Midbrain (tissue), 1 donor: ENCODE data around the gene CROCC.
"Not testable (repeated sequence)": the region's sequence is repeated elsewhere in the genome, so short reads cannot be mapped to it uniquely, and the experiment has no call there.

Experiments used
- DNase-seq: peaks from one replicate; lab custom pipeline; 2025; lab: John Stamatoyannopoulos, UW

Gene CROCC, protein sequence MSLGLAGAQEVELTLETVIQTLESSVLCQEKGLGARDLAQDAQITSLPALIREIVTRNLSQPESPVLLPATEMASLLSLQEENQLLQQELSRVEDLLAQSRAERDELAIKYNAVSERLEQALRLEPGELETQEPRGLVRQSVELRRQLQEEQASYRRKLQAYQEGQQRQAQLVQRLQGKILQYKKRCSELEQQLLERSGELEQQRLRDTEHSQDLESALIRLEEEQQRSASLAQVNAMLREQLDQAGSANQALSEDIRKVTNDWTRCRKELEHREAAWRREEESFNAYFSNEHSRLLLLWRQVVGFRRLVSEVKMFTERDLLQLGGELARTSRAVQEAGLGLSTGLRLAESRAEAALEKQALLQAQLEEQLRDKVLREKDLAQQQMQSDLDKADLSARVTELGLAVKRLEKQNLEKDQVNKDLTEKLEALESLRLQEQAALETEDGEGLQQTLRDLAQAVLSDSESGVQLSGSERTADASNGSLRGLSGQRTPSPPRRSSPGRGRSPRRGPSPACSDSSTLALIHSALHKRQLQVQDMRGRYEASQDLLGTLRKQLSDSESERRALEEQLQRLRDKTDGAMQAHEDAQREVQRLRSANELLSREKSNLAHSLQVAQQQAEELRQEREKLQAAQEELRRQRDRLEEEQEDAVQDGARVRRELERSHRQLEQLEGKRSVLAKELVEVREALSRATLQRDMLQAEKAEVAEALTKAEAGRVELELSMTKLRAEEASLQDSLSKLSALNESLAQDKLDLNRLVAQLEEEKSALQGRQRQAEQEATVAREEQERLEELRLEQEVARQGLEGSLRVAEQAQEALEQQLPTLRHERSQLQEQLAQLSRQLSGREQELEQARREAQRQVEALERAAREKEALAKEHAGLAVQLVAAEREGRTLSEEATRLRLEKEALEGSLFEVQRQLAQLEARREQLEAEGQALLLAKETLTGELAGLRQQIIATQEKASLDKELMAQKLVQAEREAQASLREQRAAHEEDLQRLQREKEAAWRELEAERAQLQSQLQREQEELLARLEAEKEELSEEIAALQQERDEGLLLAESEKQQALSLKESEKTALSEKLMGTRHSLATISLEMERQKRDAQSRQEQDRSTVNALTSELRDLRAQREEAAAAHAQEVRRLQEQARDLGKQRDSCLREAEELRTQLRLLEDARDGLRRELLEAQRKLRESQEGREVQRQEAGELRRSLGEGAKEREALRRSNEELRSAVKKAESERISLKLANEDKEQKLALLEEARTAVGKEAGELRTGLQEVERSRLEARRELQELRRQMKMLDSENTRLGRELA (N-terminal part only)

DNA sequence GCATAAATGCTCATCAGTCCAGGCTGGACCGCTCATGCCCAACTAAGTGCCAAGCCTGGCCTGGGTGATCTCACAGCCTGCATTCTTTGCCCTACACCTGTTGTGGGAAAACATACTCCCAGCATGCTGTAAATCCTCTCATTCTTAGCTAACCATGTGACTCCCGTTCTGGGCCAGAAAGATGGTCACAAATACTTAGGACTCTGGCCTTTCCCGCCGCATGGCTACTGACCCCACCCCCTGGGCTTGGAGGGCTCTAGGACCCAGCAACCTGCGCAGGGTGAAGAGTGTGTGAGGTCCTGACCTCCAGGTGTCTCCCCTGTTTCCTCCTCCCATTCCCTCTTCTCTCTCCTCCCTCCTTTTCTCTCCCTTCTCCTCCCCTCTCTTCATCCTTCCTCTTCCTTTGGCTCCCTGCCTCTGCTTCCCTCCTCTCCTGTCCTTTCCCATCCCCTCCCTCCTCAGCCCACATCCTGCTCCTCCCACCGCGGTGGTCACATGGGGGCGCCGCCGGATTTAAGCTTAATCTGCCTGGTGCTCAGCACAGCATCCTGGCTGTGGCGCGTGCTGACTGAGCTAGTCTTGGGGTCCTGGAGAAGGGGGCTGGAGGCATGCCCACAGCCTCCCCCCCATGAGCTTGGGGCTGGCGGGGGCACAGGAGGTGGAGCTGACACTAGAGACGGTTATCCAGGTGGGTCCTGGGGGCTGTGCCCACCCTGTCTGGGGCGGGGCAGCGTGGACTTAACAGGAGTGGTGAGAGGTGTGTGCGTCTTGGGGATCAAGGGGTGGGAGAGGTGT lies at the start of gene CROCC:
CROCC (plus strand) TSS at position 541 of the 795 bp plus-strand sequence; CDS start at position 629, 88 bp downstream.
- DNase-seq, result no peak

DNA sequence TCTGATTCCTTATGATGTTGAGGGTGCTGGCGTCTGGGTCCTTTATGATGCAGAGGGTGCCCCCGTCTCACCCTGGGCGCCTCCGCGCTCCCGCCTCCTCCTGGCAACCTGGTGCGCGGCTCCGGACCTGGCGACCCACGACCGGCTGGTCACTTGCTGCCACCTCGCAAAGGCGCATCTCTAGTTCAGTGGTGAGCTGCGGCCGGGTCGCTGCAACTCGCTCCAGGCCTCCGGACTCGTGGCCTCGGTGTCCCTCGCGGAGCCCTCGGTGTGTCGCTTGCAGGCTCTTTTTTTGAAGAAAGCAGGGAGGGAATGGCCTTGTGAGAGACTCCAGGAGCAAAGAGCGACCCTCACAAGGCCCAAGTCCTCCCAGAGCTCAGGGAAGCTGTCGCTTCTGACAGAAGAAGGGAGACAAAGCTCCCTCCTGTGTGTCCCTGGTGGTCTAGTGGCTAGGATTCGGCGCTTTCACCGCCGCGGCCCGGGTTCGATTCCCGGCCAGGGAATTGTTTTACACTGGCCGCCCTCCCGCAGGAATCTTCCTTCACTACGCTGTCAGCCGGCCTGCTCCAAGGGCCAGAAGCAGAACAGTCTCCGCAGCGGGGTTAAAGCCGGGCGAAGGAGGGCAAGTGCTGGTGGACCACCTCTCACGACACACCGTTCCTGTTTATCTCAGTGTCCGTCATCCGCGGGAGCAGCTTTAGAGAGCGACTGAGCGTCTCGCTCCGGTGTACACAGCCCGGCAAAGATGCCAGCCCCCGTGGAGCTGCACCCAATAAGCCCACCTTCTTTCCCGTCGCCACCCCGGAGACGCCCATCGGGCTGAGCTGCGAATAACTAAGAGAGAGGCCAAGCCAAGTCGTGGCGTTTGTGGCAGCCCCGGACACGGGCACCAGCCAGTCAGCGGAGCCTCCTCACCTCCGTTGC lies 49.3 kb upstream of the CROCC start:
- peak; percentile 67 for DNase-seq

- peak; percentile 73 for DNase-seq
Observed at GRCh38 chr1:16873076-16873879, 48.5 kb upstream of the CROCC start.

DNA sequence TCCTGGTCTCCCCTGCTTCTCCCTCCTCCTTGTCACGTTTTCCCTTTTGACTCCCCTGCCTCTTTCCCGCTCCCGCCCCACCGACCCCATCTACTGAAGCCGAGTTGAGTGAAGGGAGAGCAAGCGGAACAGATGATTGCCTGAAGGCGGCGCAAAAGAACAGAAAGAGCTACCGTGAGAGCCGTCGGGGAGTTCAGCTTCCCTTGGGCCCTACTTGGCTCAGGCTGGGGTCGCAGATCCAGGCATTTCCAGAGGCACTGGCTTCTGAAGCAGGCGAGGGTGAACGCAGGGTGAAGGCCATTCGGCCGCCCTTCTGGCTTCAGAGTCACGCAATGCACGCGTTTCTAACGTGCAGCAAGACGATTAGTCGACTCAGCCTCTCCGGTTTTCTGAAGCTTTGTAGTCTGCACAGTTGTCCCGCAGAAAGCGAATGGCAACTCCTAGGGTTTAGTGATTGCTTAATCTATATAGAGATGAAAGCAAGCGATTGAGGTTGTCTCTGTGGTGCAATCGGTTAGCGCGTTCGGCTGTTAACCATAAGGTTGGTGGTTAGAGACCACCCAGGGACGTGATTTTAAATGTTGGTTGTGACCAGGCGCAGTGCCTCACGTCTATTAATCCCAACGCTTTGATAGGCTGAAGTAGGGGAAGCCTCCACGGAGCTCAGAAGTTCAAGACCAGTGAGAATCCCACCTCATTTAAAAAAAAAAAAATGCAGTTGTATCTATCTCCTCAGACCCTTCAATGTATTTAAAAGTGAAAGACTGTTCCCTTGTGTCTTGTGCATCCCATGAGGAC lies 46.6 kb upstream of the CROCC start:
- not testable (repeated sequence) for DNase-seq

DNA sequence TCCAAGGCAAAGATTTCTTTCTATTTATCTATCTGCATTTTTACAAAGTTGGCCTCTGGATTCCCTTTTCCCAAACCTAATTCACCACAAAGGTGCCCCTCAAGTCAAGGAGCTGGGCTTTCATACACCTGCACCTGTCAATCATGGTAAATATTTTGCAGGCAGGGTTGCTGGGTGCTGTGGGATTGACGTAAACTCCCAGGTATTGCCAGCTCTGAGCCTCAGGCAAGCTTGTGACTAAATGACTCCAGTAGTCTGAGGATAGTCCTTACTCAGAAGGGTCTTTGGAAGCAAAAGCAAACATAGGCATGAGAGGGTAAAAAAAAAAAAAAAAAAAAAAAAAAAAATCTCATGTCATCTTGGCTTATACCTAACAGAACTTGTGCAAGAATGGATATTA lies 40.0 kb upstream of the CROCC start:
- DNase-seq, result not testable (repeated sequence)

DNA sequence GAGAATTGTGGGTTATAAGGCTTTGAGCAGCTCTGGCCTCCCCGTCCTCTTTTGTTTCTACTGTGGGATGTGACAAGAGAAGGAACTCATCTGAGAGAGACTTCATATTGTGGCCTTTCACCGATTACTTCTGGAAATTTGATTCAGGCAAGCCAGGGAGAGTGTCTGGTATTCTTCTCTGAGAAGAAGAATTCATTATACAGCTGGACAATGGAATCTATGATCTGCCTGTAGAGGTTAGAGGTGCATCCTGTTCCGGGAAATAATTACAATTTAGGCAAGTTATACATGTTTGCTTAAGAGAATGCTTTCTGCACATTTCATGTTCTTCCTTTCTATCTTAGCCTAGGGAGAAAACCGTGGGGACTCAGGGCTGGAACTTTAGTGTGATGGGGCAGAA lies 38.7 kb upstream of the CROCC start:
- DNase-seq, result no peak

DNA sequence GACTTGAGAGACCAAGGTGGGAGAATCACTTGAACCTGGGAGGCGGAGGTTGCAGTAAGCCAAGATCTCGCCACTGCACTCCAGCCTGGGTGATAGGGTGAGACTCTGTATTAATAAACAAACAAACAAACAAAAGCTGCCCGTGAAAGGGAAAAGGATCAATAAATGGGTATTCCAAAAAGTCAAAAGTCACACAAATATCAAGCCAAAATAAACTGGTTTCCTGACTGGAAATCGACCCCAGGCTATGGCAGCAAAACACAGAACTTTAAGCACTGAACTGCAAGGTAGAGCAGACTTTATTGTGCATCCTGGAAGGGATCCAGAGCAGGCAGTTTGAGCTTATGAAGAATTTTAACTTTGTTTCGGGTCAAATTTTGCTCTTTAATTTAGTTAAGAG lies 37.2 kb upstream of the CROCC start:
- DNase-seq, result not testable (repeated sequence)

GRCh38 chr1:16886860-16887605 lies 34.7 kb upstream of the CROCC start:
- no peak for DNase-seq

DNA sequence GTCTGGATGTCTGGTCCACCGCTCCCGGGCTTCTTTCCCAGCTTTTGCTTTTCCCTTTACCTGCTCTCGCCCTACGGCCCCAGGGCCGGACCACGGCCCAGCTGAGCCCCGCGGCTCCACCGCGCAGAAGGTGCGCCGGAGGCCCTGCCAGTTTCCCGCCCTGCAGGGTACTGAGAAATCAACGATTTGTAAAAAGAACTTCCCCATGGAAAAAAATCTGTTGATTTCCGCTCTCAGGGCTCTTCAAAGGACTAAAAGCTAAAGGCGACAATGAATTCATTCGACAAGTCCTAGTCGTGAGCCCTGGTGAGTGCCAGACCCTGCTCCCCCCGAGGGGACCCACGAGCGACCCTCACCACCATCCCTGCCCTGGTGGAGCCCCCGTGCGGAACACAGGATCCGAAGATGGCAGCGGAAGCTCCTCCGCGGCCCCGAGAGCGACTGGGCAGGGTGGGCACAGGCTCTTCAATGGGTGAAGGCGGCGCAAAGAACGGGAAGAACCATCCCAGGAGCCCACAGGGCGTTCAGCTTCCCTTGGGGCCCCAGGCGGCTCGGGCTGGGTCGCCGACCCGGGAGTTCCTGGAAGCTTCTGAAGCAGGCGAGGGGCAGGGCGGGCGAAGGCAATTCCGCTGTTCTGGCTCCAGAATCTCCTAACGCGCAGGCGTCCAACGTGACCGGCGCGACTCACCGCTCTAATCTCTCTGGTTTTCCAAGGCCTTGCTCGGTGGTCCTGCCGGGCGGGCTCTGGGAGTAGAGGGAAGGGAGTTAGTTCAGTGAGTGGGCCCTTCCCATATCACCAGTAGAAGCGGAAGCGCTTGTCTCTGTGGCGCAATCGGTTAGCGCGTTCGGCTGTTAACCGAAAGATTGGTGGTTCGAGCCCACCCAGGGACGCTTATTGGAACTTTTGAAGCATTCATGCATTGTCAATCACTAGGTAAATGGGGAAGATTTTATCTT lies 32.6 kb upstream of the CROCC start:
- peak; percentile 81 for DNase-seq

DNA sequence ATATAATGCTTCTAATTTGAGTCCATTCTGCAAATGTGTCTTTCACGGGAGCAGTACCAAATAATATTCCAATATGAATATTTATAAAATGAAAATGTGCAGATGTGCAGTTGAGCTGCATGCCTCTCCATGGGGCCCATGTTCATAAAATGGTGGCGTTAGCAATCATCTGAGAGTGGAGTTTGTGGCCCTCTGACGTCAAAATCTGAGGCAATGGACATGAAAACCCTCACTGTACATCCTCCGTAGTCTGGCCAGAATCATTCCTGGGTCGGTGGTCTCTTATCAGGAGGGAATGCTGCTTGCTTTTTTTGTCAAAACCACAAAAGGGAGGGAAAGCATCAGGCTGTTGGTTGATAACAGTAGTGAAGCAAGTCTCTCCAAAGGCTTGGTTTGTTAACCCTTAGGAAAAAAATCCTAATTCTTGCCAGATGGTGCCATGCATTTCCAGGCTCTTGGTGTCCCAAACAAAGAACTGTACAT lies 31.2 kb upstream of the CROCC start:
- not testable (repeated sequence) for DNase-seq

DNA sequence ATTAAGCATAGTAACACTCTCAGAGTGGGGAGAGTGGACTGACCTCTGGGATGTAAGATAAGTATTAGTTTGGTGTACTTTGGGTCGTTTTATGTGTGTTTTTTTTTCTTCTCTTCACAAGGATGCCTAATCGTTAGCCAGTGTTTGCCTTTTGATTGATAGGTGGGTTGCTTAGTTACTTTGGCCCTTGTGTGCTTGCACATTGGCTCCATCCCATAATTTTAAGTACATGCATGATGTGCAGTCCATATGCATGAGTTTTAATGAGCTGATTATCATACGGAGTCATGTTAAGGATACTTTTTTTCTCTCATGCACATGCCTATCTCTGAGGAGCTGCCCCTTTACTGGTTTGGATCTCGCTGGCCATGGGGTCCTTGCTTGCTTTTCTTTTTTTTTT lies 30.7 kb upstream of the CROCC start:
- DNase-seq, result not testable (repeated sequence)

DNA sequence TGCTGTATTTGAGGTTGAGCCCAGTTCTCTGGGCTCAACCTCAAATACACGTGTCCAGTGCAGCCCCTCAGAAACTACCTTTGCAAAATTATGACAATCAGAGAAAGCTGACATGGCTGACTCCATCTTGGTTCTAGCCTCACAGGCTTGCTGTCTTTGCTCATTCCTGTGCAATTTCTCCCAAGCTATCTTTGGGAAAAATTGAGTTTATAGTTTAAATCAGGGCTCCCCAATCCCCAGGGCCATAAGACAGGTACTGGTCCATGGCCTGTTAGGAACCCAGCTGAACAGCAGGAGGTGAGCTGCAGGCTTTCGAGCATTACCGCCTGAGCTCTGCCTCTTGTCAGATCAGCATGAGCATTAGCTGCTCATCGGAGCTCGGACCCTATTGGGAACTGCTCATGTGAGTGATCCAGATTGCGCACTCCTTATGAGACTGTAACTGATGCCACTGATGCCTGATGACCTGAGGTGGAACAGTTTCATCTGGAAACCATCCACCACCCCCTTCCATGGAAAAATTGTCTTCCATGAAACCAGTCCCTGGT lies 28.7 kb upstream of the CROCC start:
- DNase-seq, result not testable (repeated sequence)

GRCh38 chr1:16893796-16894195 lies 27.9 kb upstream of the CROCC start:
- not testable (repeated sequence) for DNase-seq

GRCh38 chr1:16894338-16894737 lies 27.4 kb upstream of the CROCC start:
- not testable (repeated sequence) for DNase-seq

GRCh38 chr1:16895233-16895597 lies 26.5 kb upstream of the CROCC start:
- DNase-seq, result not testable (repeated sequence)
